NCI-H1694 treated with DMSO at 0.1 percent for 48 hours (cell line): ENCODE measurements around the gene PAX8.

Experiments used
- DNase-seq: peaks from one replicate; lab custom pipeline; 2025; lab: John Stamatoyannopoulos, UW

PAX8 gene

GRCh38 chr2:113182471-113183260 is 96.1 kb downstream of the PAX8 start:
- no peak for DNase-seq

- no peak for DNase-seq
Observed at GRCh38 chr2:113181258-113182051, 97.3 kb downstream of the PAX8 start.

- no peak for DNase-seq
Observed at GRCh38 chr2:113180131-113180946, 98.4 kb downstream of the PAX8 start.

- DNase-seq, result no peak
Observed at GRCh38 chr2:113179446-113180045, 99.2 kb downstream of the PAX8 start.

- DNase-seq, result no peak
Observed at GRCh38 chr2:113178891-113179290, 99.8 kb downstream of the PAX8 start.

- DNase-seq, result no peak
Observed at GRCh38 chr2:113178069-113178746, 100.5 kb downstream of the PAX8 start.

GRCh38 chr2:113176696-113177355 is 101.9 kb downstream of the PAX8 start:
- DNase-seq, result no peak

- DNase-seq, result no peak
Observed at GRCh38 chr2:113175736-113176695, 102.7 kb downstream of the PAX8 start.

GRCh38 chr2:113175042-113175628 is 103.6 kb downstream of the PAX8 start:
- no peak for DNase-seq

GRCh38 chr2:113174376-113174750 is 104.4 kb downstream of the PAX8 start:
- DNase-seq, result no peak

GRCh38 chr2:113173542-113174375 is 105.0 kb downstream of the PAX8 start, which contains the start of gene PSD4:
PSD4 (plus strand) TSS chr2:113173971; CDS start chr2:113182457, 8,486 bp downstream.
- DNase-seq, result no peak

GRCh38 chr2:113172721-113173541 is 105.8 kb downstream of the PAX8 start:
- DNase-seq, result no peak

GRCh38 chr2:113171334-113172075 is 107.2 kb downstream of the PAX8 start:
- no peak for DNase-seq

GRCh38 chr2:113169586-113169985 is 109.1 kb downstream of the PAX8 start:
- DNase-seq, result no peak

GRCh38 chr2:113169002-113169530 is 109.7 kb downstream of the PAX8 start:
- no peak for DNase-seq

- DNase-seq, result no peak
Observed at GRCh38 chr2:113167962-113168340, 110.8 kb downstream of the PAX8 start.
